OCI-LY7 (cell line): ENCODE results near the gene CST11. TPM values are rescaled to one million over a fixed set of nuclear protein-coding genes. Genes with fewer than 3 reads are reported as not detected.

ENCODE experiments used
- BruUV-seq: library from RNA; stranded (reverse); fragments of 400-500 nt; replicated peaks from 2 replicates; lab custom pipeline; 2021; lab: Mats Ljungman, UMichigan
- CTCF ChIA-PET: fragments of 300-600 bp; sonication (Branson Sonifier 250); formaldehyde crosslinking; loops from one replicate; lab custom pipeline; 2022; ENCODE audit warnings: antibody characterized with exemption; ENCODE audit not compliant: unreplicated experiment; lab: Charles Lee
- POLR2A ChIA-PET: fragments of 300-600 bp; sonication (Branson Sonifier 250); formaldehyde crosslinking; loops from one replicate; lab custom pipeline; 2022; ENCODE audit warnings: antibody characterized with exemption; lab: Charles Lee
- DNase-seq: peaks from one replicate; pipeline ENCODE4 v3.0.0-alpha.2; 2015; ENCODE audit warnings: low spot score
- H2AFZ ChIP-seq: fragments of 200-600 bp; sonication (generic), shearing (Covaris generic); 2 replicates; pipeline ENCODE4 v1.6.1; 2014; ENCODE audit warnings: mild to moderate bottlenecking, antibody characterized with exemption, low read length, moderate library complexity
- H3K27ac ChIP-seq: fragments of 200-600 bp; sonication (generic); 2 replicates; pipeline ENCODE4 v1.5.1; 2014; ENCODE audit warnings: mixed run types, low read depth, mild to moderate bottlenecking, moderate library complexity, low read length, inconsistent platforms; ENCODE audit not compliant: poor library complexity, severe bottlenecking
- H3K36me3 ChIP-seq: fragments of 200-600 bp; sonication (generic); 2 replicates; pipeline ENCODE4 v1.6.1; 2014; ENCODE audit warnings: mild to moderate bottlenecking, antibody characterized with exemption, low read length, moderate library complexity, mixed read lengths; ENCODE audit not compliant: insufficient read depth
- H3K4me1 ChIP-seq: fragments of 200-600 bp; sonication (generic); 2 replicates; pipeline ENCODE4 v1.5.1; 2014; ENCODE audit warnings: mild to moderate bottlenecking, low read length; ENCODE audit not compliant: insufficient read depth, poor library complexity, severe bottlenecking
- H3K4me2 ChIP-seq: fragments of 200-600 bp; sonication (generic); 2 replicates; pipeline ENCODE4 v1.6.1; 2014; ENCODE audit warnings: mild to moderate bottlenecking, low read length
- H3K4me3 ChIP-seq: fragments of 200-600 bp; sonication (generic); 2 replicates; pipeline ENCODE4 v1.5.1; 2014; ENCODE audit warnings: mild to moderate bottlenecking, low read depth, low read length; ENCODE audit not compliant: poor library complexity, severe bottlenecking
- H3K79me2 ChIP-seq: fragments of 200-600 bp; sonication (generic); 2 replicates; pipeline ENCODE4 v1.6.1; 2016; ENCODE audit warnings: low read depth, mild to moderate bottlenecking, low read length, moderate library complexity, mixed read lengths; ENCODE audit not compliant: insufficient read depth
- H3K9me2 ChIP-seq: fragments of 200-600 bp; sonication (generic); 2 replicates; pipeline ENCODE4 v1.6.1; 2016; ENCODE audit warnings: mild to moderate bottlenecking, low read length, mixed read lengths; ENCODE audit not compliant: insufficient read depth
- H3K9me3 ChIP-seq: fragments of 200-600 bp; sonication (generic); 2 replicates; pipeline ENCODE4 v1.6.1; 2014; ENCODE audit warnings: mild to moderate bottlenecking, mixed run types, low read length, mixed read lengths
- H4K20me1 ChIP-seq: fragments of 200-600 bp; sonication (generic); 2 replicates; pipeline ENCODE4 v1.6.1; 2014; ENCODE audit warnings: mild to moderate bottlenecking, antibody characterized with exemption, low read length, moderate library complexity, mixed read lengths; ENCODE audit not compliant: insufficient read depth
- EZH2phosphoT487 ChIP-seq: fragments of 200-600 bp; sonication (generic); IDR thresholded peaks from 2 replicates; pipeline ENCODE4 v1.6.1; 2018; ENCODE audit warnings: low read depth, borderline replicate concordance, mild to moderate bottlenecking, mixed run types, antibody characterized with exemption, low read length, moderate library complexity, mixed read lengths
- intact Hi-C: fragments of 100-400 bp; cut with micrococcal nuclease; formaldehyde crosslinking; loops from one replicate; pipeline ENCODE4 v1.10.0; 2022; ENCODE audit not compliant: unreplicated experiment
- total RNA-seq, 2 experiments: library from RNA; depleted of rRNA in 1 of 2; stranded (reverse); fragments of >200 nt in 1 of 2; shearing (Covaris generic) in 1 of 2; gene quantifications; 2 replicates each; pipeline ENCODE4 v1.2.3, GENCODE V29; 2014 to 2022
- TF ChIP-seq, protein P1 (sequence below): fragments of 200-600 bp; sonication (generic); conservative IDR thresholded peaks from 2 replicates; pipeline ENCODE4 v1.5.1; 2014; ENCODE audit warnings: mild to moderate bottlenecking, antibody characterized with exemption, low read length, moderate library complexity, mixed read lengths

Gene CST11
- total RNA-seq, 2 experiments from 2014 or later, result not detected

DNA sequence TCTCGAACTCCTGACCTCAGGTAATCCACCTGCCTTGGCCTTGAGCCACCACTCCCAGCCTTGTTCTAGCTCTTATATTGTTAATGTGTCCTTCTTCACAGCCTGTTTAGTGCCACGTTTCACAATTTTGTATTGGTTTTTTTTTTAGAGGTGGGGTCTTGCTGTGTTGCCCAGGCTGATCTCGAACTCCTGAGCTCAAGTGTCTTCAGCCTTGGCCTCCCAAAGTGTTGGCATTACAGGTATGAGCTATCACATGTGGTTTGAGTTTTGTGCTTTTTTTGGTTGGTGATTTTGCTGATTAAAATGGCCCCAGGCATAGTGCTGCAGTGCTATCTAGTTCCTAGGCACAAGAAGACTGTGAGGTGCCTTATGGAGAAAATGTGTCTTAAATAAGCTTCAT, 19.0 kb downstream of the CST11 start:
- H3K79me2 ChIP-seq, result no peaks in the 10 kb centered on the region
- H3K4me3 ChIP-seq, result no peak overlapping the region
- TF ChIP-seq, protein P1, sequence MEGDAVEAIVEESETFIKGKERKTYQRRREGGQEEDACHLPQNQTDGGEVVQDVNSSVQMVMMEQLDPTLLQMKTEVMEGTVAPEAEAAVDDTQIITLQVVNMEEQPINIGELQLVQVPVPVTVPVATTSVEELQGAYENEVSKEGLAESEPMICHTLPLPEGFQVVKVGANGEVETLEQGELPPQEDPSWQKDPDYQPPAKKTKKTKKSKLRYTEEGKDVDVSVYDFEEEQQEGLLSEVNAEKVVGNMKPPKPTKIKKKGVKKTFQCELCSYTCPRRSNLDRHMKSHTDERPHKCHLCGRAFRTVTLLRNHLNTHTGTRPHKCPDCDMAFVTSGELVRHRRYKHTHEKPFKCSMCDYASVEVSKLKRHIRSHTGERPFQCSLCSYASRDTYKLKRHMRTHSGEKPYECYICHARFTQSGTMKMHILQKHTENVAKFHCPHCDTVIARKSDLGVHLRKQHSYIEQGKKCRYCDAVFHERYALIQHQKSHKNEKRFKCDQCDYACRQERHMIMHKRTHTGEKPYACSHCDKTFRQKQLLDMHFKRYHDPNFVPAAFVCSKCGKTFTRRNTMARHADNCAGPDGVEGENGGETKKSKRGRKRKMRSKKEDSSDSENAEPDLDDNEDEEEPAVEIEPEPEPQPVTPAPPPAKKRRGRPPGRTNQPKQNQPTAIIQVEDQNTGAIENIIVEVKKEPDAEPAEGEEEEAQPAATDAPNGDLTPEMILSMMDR, result no peak
- TF ChIP-seq EZH2phosphoT487, result no peak
- H3K27ac ChIP-seq, result no peak overlapping the region
- no peak for DNase-seq
- POLR2A ChIA-PET, result interaction anchor here (0.6 kb wide), 1 partner anchor 194 kb away, joined by 3 read pairs; no protein-coding TSS in a partner anchor
- H4K20me1 ChIP-seq, result no peaks in the 10 kb centered on the region
- no peak overlapping the region for H2AFZ ChIP-seq
- H3K4me2 ChIP-seq, result no peak overlapping the region
- BruUV-seq, result no TSS peak
- H3K4me1 ChIP-seq, result no peaks in the 10 kb centered on the region
- H3K36me3 ChIP-seq, result no peaks in the 10 kb centered on the region
- CTCF ChIA-PET, result interaction anchor here (0.6 kb wide), 1 partner anchor 83 kb away, joined by 6 read pairs; no protein-coding TSS in a partner anchor
- no peaks in the 10 kb centered on the region for H3K9me3 ChIP-seq
- intact Hi-C loops, result no loop called here
- no peaks in the 10 kb centered on the region for H3K9me2 ChIP-seq

DNA sequence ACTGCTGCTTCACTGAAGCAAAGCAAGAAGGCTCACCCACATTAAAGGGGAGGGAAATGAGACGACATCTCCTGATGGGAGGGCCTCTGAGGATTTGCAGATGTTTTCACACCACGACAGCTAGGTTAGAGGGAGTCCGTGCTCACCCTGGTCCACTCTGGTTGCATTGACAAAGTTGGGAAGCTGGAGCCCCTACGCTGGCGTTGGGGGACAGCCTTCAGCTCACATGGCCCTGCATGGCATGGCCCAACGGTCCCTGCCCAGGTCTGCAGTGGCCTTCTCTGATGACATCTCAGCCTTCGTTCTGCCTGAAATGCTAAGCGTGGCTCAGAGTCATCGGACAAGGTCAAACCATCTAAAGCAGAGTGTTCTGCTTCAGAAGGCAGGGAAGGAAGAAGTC, 27.5 kb downstream of the CST11 start:
- H3K9me2 ChIP-seq, result no peaks in the 10 kb centered on the region
- ChIA-PET CTCF (no interaction called here), POLR2A (no interaction called here)
- peaks cover 8% of the 10 kb centered on the region for H3K4me1 ChIP-seq
- intact Hi-C loops, result no loop called here
- peaks cover 10% of the 10 kb centered on the region; the same call in 1 of the 2 replicates for H3K79me2 ChIP-seq
- H3K27ac ChIP-seq, result no peak overlapping the region
- no peak overlapping the region for H2AFZ ChIP-seq
- H3K4me2 ChIP-seq, result no peak overlapping the region
- no TSS peak for BruUV-seq
- DNase-seq, result no peak
- H3K9me3 ChIP-seq, result no peaks in the 10 kb centered on the region
- H3K4me3 ChIP-seq, result no peak overlapping the region
- TF ChIP-seq EZH2phosphoT487, result no peak
- TF ChIP-seq, protein P1, result no peak
- H3K36me3 ChIP-seq, result no peaks in the 10 kb centered on the region
- no peaks in the 10 kb centered on the region for H4K20me1 ChIP-seq
